Keratinocyte (primary cell): Measurements from ENCODE around the gene COQ4. TPM values are rescaled to one million over a fixed set of nuclear protein-coding genes. Genes with fewer than 3 reads are reported as not detected.

Experiments used
- DNase-seq: peaks from one replicate; pipeline ENCODE4 v3.0.0-alpha.2; 2011; ENCODE audit warnings: low read depth, missing footprints, low spot score
- FAIRE-seq: peaks from 2 replicates; lab custom pipeline; 2011; peaks lifted over from hg19 to GRCh38; lab: Jason Lieb, UNC
- H2AFZ ChIP-seq: 2 replicates; pipeline ENCODE4 v1.6.0; 2012; ENCODE audit warnings: low read length, control low read depth, inconsistent platforms; ENCODE audit not compliant: control insufficient read depth
- H3K27ac ChIP-seq: 2 replicates; pipeline ENCODE4 v1.5.1; 2011; ENCODE audit warnings: low read length; ENCODE audit not compliant: control insufficient read depth, insufficient read depth
- H3K27me3 ChIP-seq: 3 replicates; pipeline ENCODE4 v1.6.0; 2011; ENCODE audit warnings: low read length; ENCODE audit not compliant: control insufficient read depth, insufficient read depth; ENCODE audit errors: extremely low read depth
- H3K36me3 ChIP-seq, 2 experiments: 2 replicates in 1 of 2; 3 replicates in 1 of 2; pipeline ENCODE4 v1.5.1; 2011; ENCODE audit warnings: low read length in 2 of 2, mild to moderate bottlenecking in 1 of 2; ENCODE audit not compliant: control insufficient read depth in 2 of 2, insufficient read depth in 2 of 2; ENCODE audit errors: extremely low read depth in 1 of 2
- H3K4me1 ChIP-seq: 3 replicates; pipeline ENCODE4 v1.5.1; 2011; ENCODE audit warnings: low read length; ENCODE audit not compliant: control insufficient read depth, insufficient read depth; ENCODE audit errors: extremely low read depth
- H3K4me2 ChIP-seq: 3 replicates; pipeline ENCODE4 v1.6.0; 2011; ENCODE audit warnings: low read depth, low read length; ENCODE audit not compliant: control insufficient read depth, insufficient read depth; ENCODE audit errors: extremely low read depth
- H3K4me3 ChIP-seq, 3 experiments: fragments of 200-600 bp in 1 of 3; sonication (generic) in 1 of 3; 2 replicates in 2 of 3; 3 replicates in 1 of 3; pipeline ENCODE4 v1.5.1; 2011 to 2016; ENCODE audit warnings: low read length in 3 of 3, mild to moderate bottlenecking in 3 of 3, control low read depth in 2 of 3, inconsistent platforms in 1 of 3, low read depth in 1 of 3, mixed read lengths in 1 of 3, mixed run types in 1 of 3, moderate library complexity in 1 of 3; ENCODE audit not compliant: control insufficient read depth in 2 of 3, insufficient read depth in 2 of 3; ENCODE audit errors: extremely low read depth in 1 of 3
- H3K79me2 ChIP-seq: 2 replicates; pipeline ENCODE4 v1.6.0; 2012; ENCODE audit warnings: low read length; ENCODE audit not compliant: control insufficient read depth, insufficient read depth
- H3K9ac ChIP-seq: 3 replicates; pipeline ENCODE4 v1.6.0; 2011; ENCODE audit warnings: low read length; ENCODE audit not compliant: control insufficient read depth, insufficient read depth; ENCODE audit errors: extremely low read depth
- H3K9me1 ChIP-seq: 3 replicates; pipeline ENCODE4 v1.6.0; 2011; ENCODE audit warnings: low read length; ENCODE audit not compliant: control insufficient read depth, insufficient read depth; ENCODE audit errors: extremely low read depth
- H3K9me3 ChIP-seq: 2 replicates; pipeline ENCODE4 v1.5.1; 2012; ENCODE audit warnings: low read depth, low read length; ENCODE audit not compliant: control insufficient read depth
- H4K20me1 ChIP-seq: 3 replicates; pipeline ENCODE4 v1.6.0; 2011; ENCODE audit warnings: low read length; ENCODE audit not compliant: control insufficient read depth, insufficient read depth; ENCODE audit errors: extremely low read depth
- CTCF ChIP-seq, 3 experiments: IDR thresholded peaks in 1 of 3; conservative IDR thresholded peaks in 1 of 3; optimal IDR thresholded peaks in 1 of 3; 2 replicates in 2 of 3; 3 replicates in 1 of 3; pipeline versions ENCODE3 to v1.5.1; 2011; ENCODE audit warnings: low read length in 3 of 3, mild to moderate bottlenecking in 3 of 3, moderate library complexity in 2 of 3, control low read depth in 1 of 3, inconsistent platforms in 1 of 3; ENCODE audit not compliant: insufficient read depth in 2 of 3; ENCODE audit errors: extremely low read depth in 1 of 3
- EZH2 ChIP-seq: IDR thresholded peaks from one replicate; pipeline ENCODE4 v1.6.1; 2012; ENCODE audit warnings: inconsistent platforms, mild to moderate bottlenecking, low read length, moderate library complexity
- dilution Hi-C: fragments of 300-500 bp; cut with MboI; formaldehyde crosslinking; loops from one replicate; pipeline ENCODE4 v1.7.0; 2020; ENCODE audit warnings: low sequenced_read_pairs; ENCODE audit not compliant: extremely low pct_ligation_motif_present
- polyA plus RNA-seq, 5 experiments: library from polyadenylated mRNA; depleted of rRNA in 3 of 5; stranded (reverse) in 3 of 5; stranded (forward) in 1 of 5; unstranded in 1 of 5; fragments of >200 nt; gene quantifications; 1 replicate in 1 of 5; 2 replicates in 3 of 5; 3 replicates in 1 of 5; pipeline versions ENCODE4 v1.2.1 to v1.2.3, GENCODE V29; 2011 to 2012; ENCODE audit warnings: missing spikeins in 2 of 5, low read depth in 1 of 5, low replicate concordance in 1 of 5

The COQ4 gene
- polyA plus RNA-seq, 1 donor (not counting 4 experiments of a cell fraction or from before 2014, with no cell fraction given): 32.6 TPM

- Histone ChIP-seq H4K20me1 (no peaks in the 10 kb centered on the region), H3K9ac (no peak overlapping the region), H3K36me3 (peaks cover 13 to 25% of the 10 kb centered on the region in 2 experiments), H3K4me1 (no peaks in the 10 kb centered on the region), H3K27me3 (no peaks in the 10 kb centered on the region), H2AFZ (no peak overlapping the region), H3K79me2 (peaks cover 9% of the 10 kb centered on the region), H3K9me3 (no peaks in the 10 kb centered on the region), H3K4me2 (no peak overlapping the region), H3K9me1 (no peaks in the 10 kb centered on the region), H3K27ac (no peak overlapping the region), H3K4me3 (no peak overlapping the region)
- dilution Hi-C loops: no loop called here
- TF ChIP-seq CTCF (optimal IDR thresholded peaks at IDR 0.05 in 1 of 3, IDR thresholded peaks at IDR 0.05 in 1 of 3, conservative IDR thresholded peaks at IDR 0.05 in 1 of 3; ENCODE audit: extremely low read depth in 1 of 3, insufficient read depth in 2 of 3, low read length in 3 of 3) (no peak), EZH2 (no peak)
- DNase-seq (no peak), FAIRE-seq (no peak)
Observed at GRCh38 chr9:128382261-128382660, 59.6 kb downstream of the COQ4 start.

DNA sequence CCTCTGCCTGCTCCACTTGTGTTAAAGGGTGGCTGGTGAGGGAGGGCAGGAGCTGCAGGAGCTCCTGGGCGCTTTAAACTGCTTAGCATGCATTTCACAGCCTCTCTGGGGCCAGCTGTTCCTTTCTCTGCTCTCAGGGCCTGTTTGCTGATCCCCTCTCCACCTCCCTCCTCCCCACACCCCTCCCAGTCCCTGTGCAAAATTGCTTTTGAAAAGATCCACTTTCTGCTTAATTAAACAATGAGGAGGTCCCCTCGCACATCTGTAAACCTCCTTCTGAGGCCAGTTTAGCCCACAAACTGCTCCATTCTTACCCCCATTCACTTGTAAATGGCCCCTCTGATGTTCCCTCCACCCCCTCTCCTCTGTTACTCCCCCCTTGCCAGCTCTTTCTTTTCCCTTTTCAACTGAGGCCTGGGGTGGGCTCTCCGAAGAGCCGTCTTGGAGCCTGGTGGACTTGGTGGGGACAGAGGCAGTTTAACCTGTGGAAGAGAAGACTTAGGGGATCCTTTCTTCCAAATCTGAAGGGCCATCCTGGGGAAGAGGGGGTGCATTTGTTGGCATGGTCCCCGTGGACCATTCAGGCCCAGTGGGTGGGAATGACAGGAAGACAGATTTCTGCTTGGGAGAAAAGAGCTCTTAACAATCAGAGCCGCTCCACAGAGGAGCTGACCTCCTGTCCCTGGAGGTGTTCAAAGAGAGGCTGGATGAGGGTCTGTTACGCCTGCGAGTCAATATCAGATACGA lies 60.5 kb downstream of the COQ4 start:
- TF ChIP-seq EZH2: no peak
- TF ChIP-seq CTCF (optimal IDR thresholded peaks at IDR 0.05 in 1 of 3, IDR thresholded peaks at IDR 0.05 in 1 of 3, conservative IDR thresholded peaks at IDR 0.05 in 1 of 3; ENCODE audit: extremely low read depth in 1 of 3, insufficient read depth in 2 of 3, low read length in 3 of 3): no peak
- no peak overlapping the region for H3K9ac ChIP-seq
- DNase-seq: no peak
- FAIRE-seq: no peak
- H3K4me3 ChIP-seq: no peak overlapping the region
- H3K36me3 ChIP-seq: peaks cover 13 to 34% of the 10 kb centered on the region in 2 experiments
- no peaks in the 10 kb centered on the region for H3K4me1 ChIP-seq
- no peak overlapping the region for H2AFZ ChIP-seq
- no peaks in the 10 kb centered on the region for H4K20me1 ChIP-seq
- H3K27me3 ChIP-seq: no peaks in the 10 kb centered on the region
- peaks cover 4% of the 10 kb centered on the region for H3K79me2 ChIP-seq
- H3K9me3 ChIP-seq: no peaks in the 10 kb centered on the region
- H3K4me2 ChIP-seq: no peak overlapping the region
- no peak overlapping the region for H3K27ac ChIP-seq
- dilution Hi-C loops: no loop called here
- H3K9me1 ChIP-seq: no peaks in the 10 kb centered on the region

Other genes with a start within 250 kb of the COQ4 start
- gene PTGES2, start 195.1 kb upstream of the COQ4 start, polyA plus RNA-seq: 61.3 to 71.3 TPM (median 68.7 TPM) in 3 replicates
- gene LCN2, start 173.4 kb upstream of the COQ4 start, polyA plus RNA-seq: 28.9 to 77.4 TPM (median 67.4 TPM) in 3 replicates
- 35.9 to 89.0 TPM (median 50.9 TPM) in 3 replicates for gene BBLN, start 162.6 kb upstream of the COQ4 start, polyA plus RNA-seq
- gene CIZ1, start 131.3 kb upstream of the COQ4 start, polyA plus RNA-seq: 23.5 to 30.9 TPM (median 28.1 TPM) in 3 replicates
- gene DNM1, start 119.5 kb upstream of the COQ4 start, polyA plus RNA-seq: 0.25 to 0.34 TPM (median 0.31 TPM) in 3 replicates
- gene GOLGA2, start 46.8 kb upstream of the COQ4 start, polyA plus RNA-seq: 31.9 to 48.8 TPM (median 41.6 TPM) in 3 replicates
- 35.9 to 39.4 TPM (median 38.4 TPM) in 3 replicates for gene SWI5, start 46.6 kb upstream of the COQ4 start, polyA plus RNA-seq
- gene TRUB2, start 392 bp upstream of the COQ4 start, polyA plus RNA-seq: 15.5 to 25.8 TPM (median 17.2 TPM) in 3 replicates
- 17.3 to 30.2 TPM (median 21.4 TPM) in 3 replicates for gene SLC27A4, start 17.7 kb downstream of the COQ4 start, polyA plus RNA-seq
- 29.1 to 32.4 TPM (median 31.1 TPM) in 3 replicates for gene URM1, start 48.5 kb downstream of the COQ4 start, polyA plus RNA-seq
- gene CERCAM, start 98.0 kb downstream of the COQ4 start, polyA plus RNA-seq: 15.9 to 39.7 TPM (median 25.9 TPM) in 3 replicates
- gene ODF2, start 133.2 kb downstream of the COQ4 start, polyA plus RNA-seq: 6.6 to 16.3 TPM (median 14.0 TPM) in 3 replicates
- 22.2 to 28.3 TPM (median 24.4 TPM) in 3 replicates for gene GLE1, start 181.9 kb downstream of the COQ4 start, polyA plus RNA-seq
- 98.7 to 112 TPM (median 101 TPM) in 3 replicates for gene SPTAN1, start 229.7 kb downstream of the COQ4 start, polyA plus RNA-seq